SH-SY5Y (cell line): ENCODE measurements around the gene PBX1.

Experiments used
- GATA2 ChIP-seq: IDR thresholded peaks from 2 replicates; pipeline ENCODE4 v1.6.1; 2011; ENCODE audit warnings: mild to moderate bottlenecking, low read depth, low read length
- GATA3 ChIP-seq: IDR thresholded peaks from 2 replicates; pipeline ENCODE4 v1.6.1; 2011; ENCODE audit warnings: low read depth, mild to moderate bottlenecking, low read length, moderate library complexity

DNA sequence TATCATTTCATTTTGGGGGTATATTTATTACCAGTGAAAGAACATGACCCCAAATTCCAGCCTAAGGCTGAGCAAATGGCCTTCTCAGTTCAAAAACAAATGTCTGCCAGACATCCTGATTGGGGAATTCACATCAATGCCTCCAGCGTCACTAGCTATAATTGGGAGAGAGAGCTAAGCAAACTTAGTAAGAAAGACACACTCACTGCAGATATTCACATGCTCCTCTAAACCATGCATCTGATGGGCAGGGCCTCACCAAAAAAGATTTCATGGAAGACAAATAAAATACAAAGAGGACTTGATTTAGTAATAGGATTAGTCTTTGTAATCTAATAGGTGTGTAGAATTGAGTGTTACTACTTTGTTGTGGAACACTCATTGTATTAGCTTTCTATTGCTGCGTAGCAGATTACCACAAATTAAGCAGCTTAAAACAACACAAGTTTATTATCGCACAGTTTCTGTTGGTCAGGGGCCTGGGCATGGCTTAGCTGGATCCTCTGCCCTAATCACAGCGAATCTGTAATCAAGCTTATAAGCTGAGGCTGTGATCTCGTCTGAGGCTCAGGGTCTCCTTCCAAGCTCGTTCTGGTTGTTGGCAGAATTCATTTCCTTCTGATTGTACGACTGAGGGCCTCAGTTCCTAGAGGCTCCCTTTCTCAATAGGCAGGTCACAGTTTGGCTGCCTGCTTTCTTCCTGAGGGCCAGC is 243.0 kb downstream of the PBX1 start:
- no peak for TF ChIP-seq GATA2
- TF ChIP-seq GATA3, result no peak
